Measurements from ENCODE around the gene S100A7A. TPM values are rescaled to one million over a fixed set of nuclear protein-coding genes. Genes with fewer than 3 reads are reported as not detected.
"Not testable (repeated sequence)": the region's sequence is repeated elsewhere in the genome, so short reads cannot be mapped to it uniquely, and the experiment has no call there.

The S100A7A gene
- total RNA-seq, 1 donor from 2014 or later: not detected

- H3K4me1 Mint-ChIP-seq: no peaks in the 10 kb centered on the region
- no peaks in the 10 kb centered on the region for H3K36me3 Mint-ChIP-seq
- H3K27me3 Mint-ChIP-seq (ENCODE audit: low read depth): peaks cover 48% of the 10 kb centered on the region
- no peak overlapping the region for H3K27ac Mint-ChIP-seq
- no peak for DNase-seq (ENCODE audit: low spot score in 2 of 2, unreplicated experiment in 2 of 2)
- no peaks in the 10 kb centered on the region for H3K9me3 Mint-ChIP-seq
- TF ChIP-seq, protein P1, sequence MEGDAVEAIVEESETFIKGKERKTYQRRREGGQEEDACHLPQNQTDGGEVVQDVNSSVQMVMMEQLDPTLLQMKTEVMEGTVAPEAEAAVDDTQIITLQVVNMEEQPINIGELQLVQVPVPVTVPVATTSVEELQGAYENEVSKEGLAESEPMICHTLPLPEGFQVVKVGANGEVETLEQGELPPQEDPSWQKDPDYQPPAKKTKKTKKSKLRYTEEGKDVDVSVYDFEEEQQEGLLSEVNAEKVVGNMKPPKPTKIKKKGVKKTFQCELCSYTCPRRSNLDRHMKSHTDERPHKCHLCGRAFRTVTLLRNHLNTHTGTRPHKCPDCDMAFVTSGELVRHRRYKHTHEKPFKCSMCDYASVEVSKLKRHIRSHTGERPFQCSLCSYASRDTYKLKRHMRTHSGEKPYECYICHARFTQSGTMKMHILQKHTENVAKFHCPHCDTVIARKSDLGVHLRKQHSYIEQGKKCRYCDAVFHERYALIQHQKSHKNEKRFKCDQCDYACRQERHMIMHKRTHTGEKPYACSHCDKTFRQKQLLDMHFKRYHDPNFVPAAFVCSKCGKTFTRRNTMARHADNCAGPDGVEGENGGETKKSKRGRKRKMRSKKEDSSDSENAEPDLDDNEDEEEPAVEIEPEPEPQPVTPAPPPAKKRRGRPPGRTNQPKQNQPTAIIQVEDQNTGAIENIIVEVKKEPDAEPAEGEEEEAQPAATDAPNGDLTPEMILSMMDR (IDR thresholded peaks at IDR 0.05; ENCODE audit: unreplicated experiment): no peak
- H3K4me3 Mint-ChIP-seq: no peak overlapping the region
These were observed 31.3 kb downstream of the S100A7A start for GRCh38 chr1:153447498-153448170.

- not testable (repeated sequence) for H3K27ac Mint-ChIP-seq; H3K36me3 Mint-ChIP-seq; DNase-seq (ENCODE audit: low spot score in 2 of 2, unreplicated experiment in 2 of 2); H3K4me3 Mint-ChIP-seq; H3K9me3 Mint-ChIP-seq; H3K4me1 Mint-ChIP-seq
- H3K27me3 Mint-ChIP-seq (ENCODE audit: low read depth): peaks cover 44% of the 10 kb centered on the region
These were observed 32.5 kb downstream of the S100A7A start for GRCh38 chr1:153448851-153449250.

DNA sequence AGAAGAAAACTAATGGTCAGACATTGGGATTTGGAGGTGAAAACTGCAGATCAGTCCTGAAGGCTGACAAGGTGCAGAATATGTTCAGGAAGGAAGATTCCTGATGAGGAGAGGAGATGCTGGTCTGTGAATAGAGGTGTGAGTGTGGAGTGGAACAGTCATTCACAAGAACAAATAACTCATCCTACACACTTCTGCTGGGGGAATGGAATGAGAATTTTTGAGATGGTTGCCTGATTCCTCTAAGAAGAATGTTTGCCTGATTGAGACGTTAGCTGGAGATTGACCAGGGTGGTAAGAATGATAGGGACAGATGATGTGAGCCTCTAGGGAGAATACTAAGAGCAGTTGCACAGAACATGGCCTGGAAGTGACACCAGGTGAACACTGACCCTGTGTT lies 40.1 kb downstream of the S100A7A start:
- no peak overlapping the region for H3K27ac Mint-ChIP-seq
- no peak for DNase-seq (ENCODE audit: low spot score in 2 of 2, unreplicated experiment in 2 of 2)
- no peaks in the 10 kb centered on the region for H3K4me1 Mint-ChIP-seq
- no peaks in the 10 kb centered on the region for H3K36me3 Mint-ChIP-seq
- TF ChIP-seq, protein P1 (IDR thresholded peaks at IDR 0.05; ENCODE audit: unreplicated experiment): no peak
- peaks cover 20% of the 10 kb centered on the region for H3K27me3 Mint-ChIP-seq (ENCODE audit: low read depth)
- H3K4me3 Mint-ChIP-seq: no peak overlapping the region
- H3K9me3 Mint-ChIP-seq: peaks cover 5% of the 10 kb centered on the region

DNA sequence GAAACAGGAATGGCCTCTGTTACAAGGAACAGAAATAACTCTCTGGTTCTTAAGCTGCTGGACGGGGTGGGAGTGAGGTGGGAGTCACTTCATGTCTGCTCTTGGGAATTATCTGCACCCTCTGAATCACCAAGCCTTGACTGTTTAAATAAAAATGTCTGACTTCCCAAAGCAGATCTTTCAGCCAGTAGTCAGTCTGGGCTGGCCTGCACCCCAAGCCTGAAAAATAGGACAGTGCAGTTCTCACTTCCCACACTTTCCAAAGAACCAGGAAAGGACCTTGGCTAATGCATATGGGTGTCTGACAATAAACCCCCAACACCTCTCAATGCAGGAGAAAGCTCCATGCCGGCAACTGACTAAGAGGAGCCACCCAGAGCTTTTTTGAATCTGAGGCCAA lies 43.3 kb downstream of the S100A7A start:
- TF ChIP-seq, protein P1 (IDR thresholded peaks at IDR 0.05; ENCODE audit: unreplicated experiment): no peak
- Mint-ChIP-seq H3K4me1 (no peaks in the 10 kb centered on the region), H3K27me3 (ENCODE audit: low read depth) (peaks cover 31% of the 10 kb centered on the region), H3K9me3 (peaks cover 8% of the 10 kb centered on the region), H3K27ac (no peak overlapping the region), H3K4me3 (no peak overlapping the region), H3K36me3 (no peaks in the 10 kb centered on the region)
- DNase-seq (ENCODE audit: low spot score in 2 of 2, unreplicated experiment in 2 of 2): no peak

- Mint-ChIP-seq H3K36me3 (no peaks in the 10 kb centered on the region), H3K27me3 (ENCODE audit: low read depth) (peaks cover 32% of the 10 kb centered on the region)
These were observed 44.2 kb downstream of the S100A7A start, which contains the start of gene S100A7 for GRCh38 chr1:153460551-153460950. TSS of gene S100A7 (minus strand) at chr1:153460651. CDS start at chr1:153459013, 1,638 bp downstream.

GRCh38 chr1:153462741-153463140 lies 46.4 kb downstream of the S100A7A start:
- H3K27ac Mint-ChIP-seq; H3K36me3 Mint-ChIP-seq; H3K4me3 Mint-ChIP-seq; H3K9me3 Mint-ChIP-seq; DNase-seq (ENCODE audit: low spot score in 2 of 2, unreplicated experiment in 2 of 2): not testable (repeated sequence)
- H3K4me1 Mint-ChIP-seq: peaks cover 11% of the 10 kb centered on the region
- H3K27me3 Mint-ChIP-seq (ENCODE audit: low read depth): peaks cover 24% of the 10 kb centered on the region

More at GRCh38 chr1:153460551-153460950, 44.2 kb downstream of the S100A7A start, which contains the start of gene S100A7:
- Mint-ChIP-seq H3K9me3 (peaks cover 5% of the 10 kb centered on the region), H3K4me1 (no peaks in the 10 kb centered on the region), H3K27ac (no peak within 1 kb of the TSS), H3K4me3 (no peak within 1 kb of the TSS)
- DNase-seq (ENCODE audit: low spot score in 2 of 2, unreplicated experiment in 2 of 2): no peak
- TF ChIP-seq, protein P1 (IDR thresholded peaks at IDR 0.05; ENCODE audit: unreplicated experiment): no peak
